Hepatocyte (in vitro differentiated cells): ENCODE measurements around the gene PTPRT. TPM values are rescaled to one million over a fixed set of nuclear protein-coding genes. Genes with fewer than 3 reads are reported as not detected.

Experiments used
- DNase-seq: peaks from one replicate; pipeline ENCODE4 v3.0.0-alpha.2; 2016; ENCODE audit warnings: low spot score
- H2AFZ ChIP-seq: fragments of 200-600 bp; sonication (generic); 2 replicates; pipeline ENCODE4 v1.6.0; 2016; ENCODE audit warnings: antibody characterized with exemption, mild to moderate bottlenecking
- H3K27ac ChIP-seq: fragments of 200-600 bp; sonication (generic); 2 replicates; pipeline ENCODE4 v1.5.1; 2016; ENCODE audit warnings: mild to moderate bottlenecking
- H3K27me3 ChIP-seq: fragments of 200-600 bp; sonication (generic); 2 replicates; pipeline ENCODE4 v1.6.1; 2016
- H3K36me3 ChIP-seq: fragments of 200-600 bp; sonication (generic); replicated peaks from 2 replicates; pipeline ENCODE4 v1.5.1; 2016; ENCODE audit warnings: low read depth; ENCODE audit not compliant: insufficient read depth
- H3K4me1 ChIP-seq: fragments of 200-600 bp; sonication (generic); 2 replicates; pipeline ENCODE4 v1.5.1; 2016; ENCODE audit warnings: mild to moderate bottlenecking, moderate library complexity; ENCODE audit not compliant: insufficient read depth
- H3K4me2 ChIP-seq: fragments of 200-600 bp; sonication (generic); 2 replicates; pipeline ENCODE4 v1.6.0; 2016
- H3K4me3 ChIP-seq: fragments of 200-600 bp; sonication (generic); 2 replicates; pipeline ENCODE4 v1.5.1; 2016; ENCODE audit warnings: mild to moderate bottlenecking
- H3K79me2 ChIP-seq: fragments of 200-600 bp; sonication (generic); 2 replicates; pipeline ENCODE4 v1.6.0; 2017; ENCODE audit warnings: mild to moderate bottlenecking
- H3K9me2 ChIP-seq: fragments of 200-600 bp; sonication (generic); replicated peaks from 2 replicates; pipeline ENCODE4 v1.6.0; 2017; ENCODE audit warnings: mild to moderate bottlenecking; ENCODE audit not compliant: insufficient read depth
- H3K9me3 ChIP-seq: fragments of 200-600 bp; sonication (generic); 2 replicates; pipeline ENCODE4 v1.5.1; 2016; ENCODE audit warnings: low read depth, mild to moderate bottlenecking
- H4K20me1 ChIP-seq: fragments of 200-600 bp; sonication (generic); 2 replicates; pipeline ENCODE4 v1.6.0; 2016; ENCODE audit warnings: mild to moderate bottlenecking; ENCODE audit not compliant: insufficient read depth, poor library complexity, severe bottlenecking
- EZH2 ChIP-seq: fragments of 200-600 bp; sonication (generic); IDR thresholded peaks from 2 replicates; pipeline ENCODE4 v1.6.1; 2016; ENCODE audit warnings: antibody characterized with exemption, mild to moderate bottlenecking, borderline replicate concordance
- EZH2phosphoT487 ChIP-seq: fragments of 200-600 bp; sonication (generic); IDR thresholded peaks from one replicate; pipeline ENCODE4 v1.6.1; 2018; ENCODE audit warnings: antibody characterized with exemption, mild to moderate bottlenecking, low read depth, moderate library complexity; ENCODE audit not compliant: unreplicated experiment, severe bottlenecking
- WGBS: methylation state at CpG from one replicate; pipeline ENCODE4 v1.1.6; 2016; ENCODE audit warnings: low lambda C conversion rate; ENCODE audit errors: missing lambda C conversion rate; 5-methylcytosine and 5-hydroxymethylcytosine counted together
- polyA plus RNA-seq: library from polyadenylated mRNA; unstranded; fragments of >200 nt; fragmentation: Nextera tagmentation; extraction: Ambion mirVana; gene quantifications from 2 replicates; pipeline ENCODE4 v1.2.1, GENCODE V29; 2016
- total RNA-seq: library from RNA; depleted of rRNA; stranded (reverse); fragments of >200 nt; gene quantifications from 2 replicates; pipeline ENCODE4 v1.2.3, GENCODE V29; 2014
- TF ChIP-seq, protein P1 (sequence below): fragments of 200-600 bp; sonication (generic); IDR thresholded peaks from 2 replicates; pipeline ENCODE4 v1.5.1; 2016; ENCODE audit warnings: antibody characterized with exemption, mild to moderate bottlenecking; ENCODE audit not compliant: poor library complexity

PTPRT gene
- total and polyA plus RNA-seq, 2 experiments from 2014 or later = 0.47 to 0.83 TPM

GRCh38 chr20:42150230-42150629, 1039.5 kb downstream of the PTPRT start:
- H3K27ac ChIP-seq = no peak overlapping the region
- no peaks in the 10 kb centered on the region for H3K27me3 ChIP-seq
- no peaks in the 10 kb centered on the region for H3K79me2 ChIP-seq
- TF ChIP-seq, protein P1, sequence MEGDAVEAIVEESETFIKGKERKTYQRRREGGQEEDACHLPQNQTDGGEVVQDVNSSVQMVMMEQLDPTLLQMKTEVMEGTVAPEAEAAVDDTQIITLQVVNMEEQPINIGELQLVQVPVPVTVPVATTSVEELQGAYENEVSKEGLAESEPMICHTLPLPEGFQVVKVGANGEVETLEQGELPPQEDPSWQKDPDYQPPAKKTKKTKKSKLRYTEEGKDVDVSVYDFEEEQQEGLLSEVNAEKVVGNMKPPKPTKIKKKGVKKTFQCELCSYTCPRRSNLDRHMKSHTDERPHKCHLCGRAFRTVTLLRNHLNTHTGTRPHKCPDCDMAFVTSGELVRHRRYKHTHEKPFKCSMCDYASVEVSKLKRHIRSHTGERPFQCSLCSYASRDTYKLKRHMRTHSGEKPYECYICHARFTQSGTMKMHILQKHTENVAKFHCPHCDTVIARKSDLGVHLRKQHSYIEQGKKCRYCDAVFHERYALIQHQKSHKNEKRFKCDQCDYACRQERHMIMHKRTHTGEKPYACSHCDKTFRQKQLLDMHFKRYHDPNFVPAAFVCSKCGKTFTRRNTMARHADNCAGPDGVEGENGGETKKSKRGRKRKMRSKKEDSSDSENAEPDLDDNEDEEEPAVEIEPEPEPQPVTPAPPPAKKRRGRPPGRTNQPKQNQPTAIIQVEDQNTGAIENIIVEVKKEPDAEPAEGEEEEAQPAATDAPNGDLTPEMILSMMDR = no peak
- TF ChIP-seq EZH2 (no peak), EZH2phosphoT487 (no peak)
- H3K4me1 ChIP-seq = no peaks in the 10 kb centered on the region
- no peak overlapping the region for H3K4me2 ChIP-seq
- DNase-seq = no peak
- no peaks in the 10 kb centered on the region for H3K36me3 ChIP-seq
- WGBS = 83% methylated on average over 4 of the region's 4 CpGs
- H3K4me3 ChIP-seq = no peak overlapping the region
- H2AFZ ChIP-seq = no peak overlapping the region
- H3K9me2 ChIP-seq = no peaks in the 10 kb centered on the region
- H3K9me3 ChIP-seq = no peaks in the 10 kb centered on the region
- no peaks in the 10 kb centered on the region for H4K20me1 ChIP-seq

GRCh38 chr20:42138729-42139128, 1051.0 kb downstream of the PTPRT start:
- TF ChIP-seq EZH2 (no peak), EZH2phosphoT487 (no peak)
- TF ChIP-seq, protein P1 = no peak
- DNase-seq = no peak
- no peak overlapping the region for H3K4me3 ChIP-seq
- H3K4me1 ChIP-seq = no peaks in the 10 kb centered on the region
- no peak overlapping the region for H3K27ac ChIP-seq
- H3K9me2 ChIP-seq = no peaks in the 10 kb centered on the region
- no peaks in the 10 kb centered on the region for H4K20me1 ChIP-seq
- no peaks in the 10 kb centered on the region for H3K27me3 ChIP-seq
- no peak overlapping the region for H2AFZ ChIP-seq
- 78% methylated on average over 4 of the region's 4 CpGs for WGBS
- no peaks in the 10 kb centered on the region for H3K79me2 ChIP-seq
- H3K9me3 ChIP-seq = no peaks in the 10 kb centered on the region
- H3K4me2 ChIP-seq = no peak overlapping the region
- no peaks in the 10 kb centered on the region for H3K36me3 ChIP-seq

DNA sequence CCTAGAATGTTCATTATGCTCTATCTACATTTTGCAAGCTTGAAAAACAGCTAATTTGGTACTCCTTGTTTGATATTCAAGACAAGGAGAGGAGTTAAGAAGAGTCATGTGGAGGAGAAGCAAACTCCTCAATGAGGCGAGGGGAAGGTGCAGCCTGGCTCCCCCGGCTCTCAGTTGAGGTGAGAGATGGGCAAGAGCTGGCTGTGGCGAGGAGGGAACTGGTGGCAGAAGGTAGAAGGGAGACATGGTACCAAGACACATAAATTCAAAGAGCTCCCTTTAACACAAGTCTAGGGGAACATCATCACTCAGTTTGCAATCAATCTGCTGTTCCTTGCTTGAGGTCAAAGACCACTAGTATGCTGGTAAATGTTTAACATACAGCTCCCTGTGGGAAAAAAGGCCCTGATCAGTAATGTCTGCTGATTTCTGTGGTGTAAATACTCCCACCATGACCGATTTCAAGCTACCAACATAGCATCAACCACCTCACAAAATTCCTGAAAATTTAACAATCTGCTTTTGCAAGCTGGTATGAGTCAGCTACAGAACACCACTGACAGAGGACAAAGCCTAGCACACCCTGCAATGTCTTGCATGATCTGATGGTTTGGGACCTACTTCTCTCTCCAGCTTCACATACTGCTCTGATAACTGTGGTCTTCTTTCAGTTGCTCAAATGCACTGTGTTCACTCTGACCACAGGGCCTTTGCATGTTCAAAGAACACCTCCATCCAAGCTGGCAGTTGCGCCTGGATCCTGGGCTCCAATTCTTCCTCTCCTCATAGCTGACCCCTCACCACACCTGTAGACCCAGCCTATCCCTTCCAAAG, 1055.2 kb downstream of the PTPRT start:
- DNase-seq = peak; percentile 23
- Histone ChIP-seq H3K4me1 (no peaks in the 10 kb centered on the region), H3K27ac (no peak overlapping the region), H2AFZ (no peak overlapping the region), H3K4me3 (no peak overlapping the region), H3K9me3 (no peaks in the 10 kb centered on the region), H3K79me2 (no peaks in the 10 kb centered on the region), H3K9me2 (no peaks in the 10 kb centered on the region), H3K36me3 (no peaks in the 10 kb centered on the region), H3K4me2 (peak overlapping the region; percentile 27), H4K20me1 (no peaks in the 10 kb centered on the region), H3K27me3 (no peaks in the 10 kb centered on the region)
- TF ChIP-seq EZH2phosphoT487 (no peak), EZH2 (no peak)
- TF ChIP-seq, protein P1 = no peak
- WGBS = 81% methylated on average over 5 of the region's 5 CpGs
